ENCODE data around the gene TUBB1. TPM values are rescaled to one million over a fixed set of nuclear protein-coding genes. Genes with fewer than 3 reads are reported as not detected.
A peak's percentile ranks its signal among the peaks of the same experiment; 100 is the strongest.

The TUBB1 gene
- total and polyA plus RNA-seq, 8 donors = 0.04 to 1.2 (median 0.14) TPM; not detected in 1

DNA sequence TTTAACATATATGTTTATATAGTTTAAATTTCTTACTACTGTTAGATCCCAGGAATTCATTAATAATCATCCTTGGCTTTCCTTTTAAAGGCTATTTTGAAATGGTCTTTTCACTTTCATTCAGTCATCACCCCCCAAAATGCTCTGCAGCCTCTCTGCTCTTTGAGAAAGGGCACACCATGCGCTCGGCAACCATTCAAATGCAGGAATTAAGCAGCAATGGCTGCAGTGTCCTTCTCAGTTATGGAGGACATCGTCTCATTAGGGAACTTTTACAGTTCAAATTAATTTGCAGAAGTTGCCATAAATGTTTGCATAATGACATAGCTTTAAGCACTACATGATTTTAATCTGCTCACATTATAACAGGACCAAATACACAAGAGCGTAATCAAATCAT, 6.3 kb downstream of the TUBB1 start:
- DNase-seq (no peak), FAIRE-seq (no peak), ATAC-seq (no peak)
- Histone ChIP-seq H3K4me3 (no peak overlapping the region), H3K27ac (no peak overlapping the region), H3K4me1 (peaks cover 7 to 22% (median 8%) of the 10 kb centered on the region in 3 donors), H3K27me3 (no peaks in the 10 kb centered on the region), H3K9me3 (no peaks in the 10 kb centered on the region), H3K36me3 (no peaks in the 10 kb centered on the region)
- 91 to 94% methylated on average over 4 of the region's 4 CpGs for WGBS, 2 donors
- TF ChIP-seq, protein P1, sequence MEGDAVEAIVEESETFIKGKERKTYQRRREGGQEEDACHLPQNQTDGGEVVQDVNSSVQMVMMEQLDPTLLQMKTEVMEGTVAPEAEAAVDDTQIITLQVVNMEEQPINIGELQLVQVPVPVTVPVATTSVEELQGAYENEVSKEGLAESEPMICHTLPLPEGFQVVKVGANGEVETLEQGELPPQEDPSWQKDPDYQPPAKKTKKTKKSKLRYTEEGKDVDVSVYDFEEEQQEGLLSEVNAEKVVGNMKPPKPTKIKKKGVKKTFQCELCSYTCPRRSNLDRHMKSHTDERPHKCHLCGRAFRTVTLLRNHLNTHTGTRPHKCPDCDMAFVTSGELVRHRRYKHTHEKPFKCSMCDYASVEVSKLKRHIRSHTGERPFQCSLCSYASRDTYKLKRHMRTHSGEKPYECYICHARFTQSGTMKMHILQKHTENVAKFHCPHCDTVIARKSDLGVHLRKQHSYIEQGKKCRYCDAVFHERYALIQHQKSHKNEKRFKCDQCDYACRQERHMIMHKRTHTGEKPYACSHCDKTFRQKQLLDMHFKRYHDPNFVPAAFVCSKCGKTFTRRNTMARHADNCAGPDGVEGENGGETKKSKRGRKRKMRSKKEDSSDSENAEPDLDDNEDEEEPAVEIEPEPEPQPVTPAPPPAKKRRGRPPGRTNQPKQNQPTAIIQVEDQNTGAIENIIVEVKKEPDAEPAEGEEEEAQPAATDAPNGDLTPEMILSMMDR (IDR thresholded peaks at IDR 0.05) = no peak
- intact Hi-C loops (cut with DNase I) = no loop called here

DNA sequence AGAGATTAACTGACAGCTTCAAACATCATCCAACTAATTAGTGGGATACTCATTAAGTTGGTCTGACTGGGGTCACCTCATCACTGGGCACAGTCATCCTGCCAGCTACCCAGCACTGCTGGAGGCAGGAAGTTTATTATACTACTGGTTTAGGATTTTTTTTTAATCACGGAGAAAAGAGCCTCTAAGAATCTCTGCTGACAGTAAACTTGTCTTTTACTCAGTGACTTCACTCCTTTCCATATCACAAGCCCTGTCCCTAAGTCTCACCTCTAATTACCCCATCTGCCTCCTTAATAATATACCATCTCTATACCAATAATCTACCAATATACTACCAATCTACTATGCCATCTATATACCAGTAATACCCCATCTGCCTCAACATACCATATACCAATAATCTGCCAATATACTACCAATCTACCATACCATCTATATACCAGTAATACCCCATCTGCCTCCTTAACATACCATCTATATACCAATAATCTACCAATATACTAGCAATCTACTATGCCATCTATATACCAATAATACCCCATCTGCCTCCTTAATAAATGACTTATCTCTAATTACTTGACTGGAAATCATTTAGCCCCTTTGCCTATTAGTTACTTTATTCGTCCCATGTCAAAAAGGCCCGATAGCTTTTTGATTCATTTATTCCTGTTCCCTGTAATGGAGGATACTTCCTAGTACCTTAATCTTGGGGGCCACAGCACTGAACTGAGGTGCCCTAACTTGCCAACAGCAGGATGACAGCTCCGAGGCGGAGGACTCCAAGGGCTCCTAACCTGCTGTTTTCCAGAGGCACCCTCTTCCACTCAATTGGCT, 7.9 kb downstream of the TUBB1 start:
- Histone ChIP-seq H3K4me1 (peaks cover 13 to 32% (median 14%) of the 10 kb centered on the region in 3 donors), H3K9me3 (no peaks in the 10 kb centered on the region), H3K4me3 (no peak overlapping the region), H3K36me3 (no peaks in the 10 kb centered on the region), H3K27ac (no peak overlapping the region), H3K27me3 (no peaks in the 10 kb centered on the region)
- ATAC-seq (no peak), FAIRE-seq (no peak), DNase-seq (no peak)
- TF ChIP-seq, protein P1 (IDR thresholded peaks at IDR 0.05) = no peak
- intact Hi-C loops (cut with DNase I) = no loop called here
- 83 to 84% methylated on average over 5 of the region's 5 CpGs for WGBS, 2 donors

DNA sequence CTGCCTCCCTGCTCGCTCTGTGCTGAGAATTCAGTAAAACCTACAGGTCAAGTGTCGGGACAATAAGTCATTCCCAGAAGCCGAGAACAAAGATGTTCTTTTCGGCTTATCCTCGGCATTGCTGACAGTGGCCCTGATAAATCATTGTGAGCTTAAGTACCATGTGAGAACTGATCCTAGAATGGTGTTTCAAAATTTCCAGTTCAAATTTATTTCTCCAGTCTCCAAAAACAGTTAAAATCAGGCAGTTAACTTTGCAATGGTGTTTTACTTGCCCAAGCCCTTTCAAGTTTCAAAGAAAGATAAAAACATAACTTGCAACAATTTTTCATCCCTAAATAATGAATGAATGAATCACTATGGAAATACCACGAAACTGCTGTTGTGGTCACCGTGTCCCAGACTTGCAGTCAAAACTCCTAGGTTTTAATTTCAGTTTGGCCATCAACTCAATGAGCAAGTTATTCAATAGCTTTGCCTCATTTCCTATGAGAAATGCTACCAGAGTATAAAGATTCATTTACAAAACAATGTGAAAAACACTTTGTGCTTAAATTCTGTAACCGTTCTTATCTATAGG, 8.6 kb downstream of the TUBB1 start:
- DNase-seq = no peak
- H3K9me3 ChIP-seq = no peaks in the 10 kb centered on the region
- TF ChIP-seq, protein P1 (IDR thresholded peaks at IDR 0.05) = no peak
- no peak overlapping the region for H3K4me3 ChIP-seq
- ATAC-seq = no peak
- H3K27ac ChIP-seq = no peak overlapping the region
- WGBS, 2 donors = 87 to 89% methylated on average over 8 of the region's 8 CpGs
- no peaks in the 10 kb centered on the region for H3K36me3 ChIP-seq
- no peaks in the 10 kb centered on the region for H3K27me3 ChIP-seq
- FAIRE-seq = no peak
- peaks cover 14 to 32% (median 14%) of the 10 kb centered on the region in 3 donors for H3K4me1 ChIP-seq
- intact Hi-C loops (cut with DNase I) = no loop called here

DNA sequence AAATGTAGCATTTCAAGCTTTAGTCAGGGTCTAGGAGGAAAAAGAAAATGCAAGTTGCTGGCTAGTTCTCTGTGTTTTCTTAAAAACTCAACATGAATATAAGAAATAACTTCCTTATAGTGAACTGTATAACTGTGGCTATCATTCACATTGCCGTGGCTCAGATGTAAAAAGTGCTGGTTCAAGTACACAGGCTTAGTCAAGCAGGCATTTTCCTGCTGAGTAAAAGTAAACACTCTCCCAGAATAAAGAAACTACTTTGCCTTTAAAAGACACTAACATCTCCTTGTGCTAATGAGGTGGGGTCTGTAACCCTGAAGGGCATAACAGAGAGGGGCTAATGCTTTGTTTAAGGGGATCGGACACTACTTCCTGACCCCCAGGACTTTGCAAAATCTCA, 9.6 kb downstream of the TUBB1 start:
- H3K27ac ChIP-seq = peak overlapping the region in 1 of 4 donors; percentile 28
- intact Hi-C loops (cut with DNase I) = no loop called here
- ATAC-seq (no peak), FAIRE-seq (no peak), DNase-seq (no peak)
- H3K4me1 ChIP-seq = peaks cover 14 to 32% (median 16%) of the 10 kb centered on the region in 3 donors
- H3K4me3 ChIP-seq = no peak overlapping the region
- H3K36me3 ChIP-seq = no peaks in the 10 kb centered on the region
- H3K9me3 ChIP-seq = no peaks in the 10 kb centered on the region
- WGBS, 2 donors = 48 to 52% methylated on average over 2 of the region's 2 CpGs
- H3K27me3 ChIP-seq = no peaks in the 10 kb centered on the region
- TF ChIP-seq, protein P1 (IDR thresholded peaks at IDR 0.05) = no peak
